ENCODE results near the gene SHROOM2.
"Not testable (repeated sequence)": the region's sequence is repeated elsewhere in the genome, so short reads cannot be mapped to it uniquely, and the experiment has no call there.

Gene SHROOM2

DNA sequence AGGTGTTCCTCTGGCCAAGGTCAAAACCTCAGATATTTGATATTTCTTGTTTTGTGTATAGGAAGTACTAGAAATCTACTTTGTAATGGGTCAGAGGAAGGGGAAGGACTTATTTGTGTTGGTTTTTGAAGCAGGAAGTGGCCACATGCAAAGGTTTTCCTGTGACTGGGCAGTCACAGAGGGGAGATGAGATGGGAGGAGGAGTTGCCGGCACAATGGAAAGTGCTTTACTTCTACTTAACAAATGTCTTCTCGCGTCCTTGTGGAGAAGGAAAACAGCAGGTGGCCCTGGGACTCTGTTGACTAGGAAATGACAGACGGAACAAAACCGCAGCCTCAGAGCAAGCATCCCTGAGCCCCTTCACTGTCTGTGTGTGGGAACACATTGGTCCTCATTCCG lies 46.6 kb downstream of the SHROOM2 start:
- DNase-seq, result no peak

DNA sequence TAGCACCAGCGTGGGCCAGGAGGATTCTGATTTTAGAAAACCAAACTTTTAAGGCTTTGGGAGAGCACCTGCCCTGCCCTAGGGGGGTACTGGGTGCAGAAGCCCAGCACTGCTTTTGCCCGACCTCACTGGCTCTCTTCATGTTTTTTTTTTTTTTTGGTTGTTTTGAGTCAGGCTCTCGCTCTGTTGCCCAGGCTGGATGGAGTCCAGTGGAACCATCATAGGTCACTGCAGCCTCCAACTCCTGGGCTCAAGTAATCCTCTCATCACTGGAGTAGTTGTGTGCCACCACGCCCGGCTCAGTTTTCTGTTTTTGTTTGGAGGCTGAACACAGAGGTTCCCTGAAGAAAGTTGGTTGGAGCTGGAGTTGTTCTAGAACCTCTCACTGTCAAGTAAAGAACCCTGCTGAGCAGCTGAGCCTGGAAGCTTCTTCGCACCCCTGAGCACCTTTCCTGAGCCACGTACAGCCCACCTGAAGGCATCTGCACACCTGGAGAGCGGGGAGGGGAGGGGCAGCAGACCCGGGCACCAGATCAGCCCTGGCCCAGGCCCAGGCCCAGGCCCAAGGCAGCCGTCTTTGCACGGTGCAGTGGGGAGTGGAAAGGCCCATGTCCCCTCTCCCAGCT lies 49.5 kb downstream of the SHROOM2 start:
- no peak for DNase-seq

DNA sequence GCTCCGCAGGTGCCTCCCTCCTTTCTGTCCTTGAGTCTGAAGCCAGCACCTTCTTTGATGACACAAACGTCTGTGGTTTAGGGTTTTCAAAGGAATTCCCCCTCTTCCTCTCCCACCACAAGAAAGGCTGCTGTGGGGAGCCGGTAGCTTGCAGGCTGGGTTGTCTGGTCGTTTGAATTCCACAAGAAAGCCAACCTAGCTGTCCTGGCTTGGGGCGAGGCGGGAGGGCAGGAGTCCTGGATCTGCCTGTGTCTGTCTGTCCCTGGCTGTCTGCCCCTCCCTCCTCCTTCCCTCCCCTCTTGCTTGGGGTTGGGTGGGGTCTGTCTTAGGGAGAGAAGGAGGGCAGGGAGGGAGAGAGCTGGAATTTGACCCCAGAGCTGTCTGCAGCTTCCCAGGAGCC lies 56.3 kb downstream of the SHROOM2 start:
- DNase-seq, result no peak

DNA sequence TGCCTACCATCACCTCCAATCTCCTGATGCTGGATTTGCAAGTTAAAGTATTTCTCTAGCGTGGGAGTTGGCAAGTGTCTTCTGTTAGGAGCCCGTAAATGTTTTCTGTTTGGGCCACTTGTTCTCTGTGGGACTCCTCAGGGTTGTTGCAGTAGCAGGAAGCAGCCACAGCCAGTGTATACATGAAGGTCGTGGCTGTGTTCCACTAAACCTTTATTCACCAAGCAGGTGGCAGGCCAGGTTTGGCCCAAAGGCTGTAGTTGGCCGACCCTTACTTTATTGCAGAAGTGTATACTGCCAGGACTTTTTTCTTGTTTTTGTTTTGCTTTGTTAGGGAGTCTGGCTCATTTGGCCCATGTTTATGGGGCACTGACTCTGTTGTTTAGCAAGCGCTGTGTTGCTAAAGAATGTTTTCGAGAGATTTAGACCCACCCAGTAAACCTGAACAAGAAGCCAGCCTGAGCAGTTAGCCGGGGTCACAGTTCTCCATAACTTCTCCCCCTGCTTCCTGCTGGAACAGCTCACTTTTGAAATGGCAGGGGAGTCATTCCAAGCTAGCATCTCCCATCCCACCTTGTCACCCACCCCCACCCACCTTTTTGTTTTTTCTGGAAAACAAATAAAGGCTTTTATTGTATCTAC lies 58.8 kb downstream of the SHROOM2 start:
- DNase-seq, result no peak

DNA sequence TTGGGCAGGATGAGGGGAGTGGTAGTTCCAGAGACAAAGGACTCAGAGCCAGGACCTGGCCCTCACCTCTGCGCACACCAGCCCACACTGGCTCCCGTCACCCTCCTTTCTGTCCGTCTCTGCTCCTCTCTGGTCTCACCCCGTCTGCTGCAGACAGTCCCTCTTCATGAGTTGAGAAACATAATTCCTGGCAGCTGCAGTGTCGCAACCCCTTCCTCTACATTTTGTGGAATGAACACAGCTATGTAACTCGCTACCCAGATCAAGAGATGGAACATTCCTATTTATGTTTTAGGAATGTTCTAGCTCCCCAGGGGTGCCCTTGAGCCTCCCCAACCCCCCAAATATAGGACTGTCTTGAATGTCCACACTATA lies 59.3 kb downstream of the SHROOM2 start:
- no peak for DNase-seq

DNA sequence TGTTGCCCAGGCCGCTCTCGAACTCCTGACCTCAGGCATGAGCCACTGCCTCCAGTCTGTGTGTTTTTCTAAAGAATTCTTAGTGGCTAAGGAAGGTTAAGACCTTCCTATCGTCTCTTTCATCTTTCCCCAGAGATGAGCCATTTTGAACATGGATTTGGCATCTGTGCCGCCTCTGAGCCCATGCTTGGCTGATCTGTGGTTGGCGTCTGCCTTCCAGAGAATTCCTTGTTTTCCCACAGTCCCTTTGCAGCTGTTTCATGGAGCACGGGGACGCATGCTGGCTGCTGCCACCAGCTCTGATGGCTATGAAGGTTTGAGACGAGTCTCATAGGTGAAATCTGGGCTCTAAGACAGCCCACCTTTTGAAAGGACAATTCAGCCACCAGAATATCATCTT lies 60.4 kb downstream of the SHROOM2 start:
- no peak for DNase-seq

DNA sequence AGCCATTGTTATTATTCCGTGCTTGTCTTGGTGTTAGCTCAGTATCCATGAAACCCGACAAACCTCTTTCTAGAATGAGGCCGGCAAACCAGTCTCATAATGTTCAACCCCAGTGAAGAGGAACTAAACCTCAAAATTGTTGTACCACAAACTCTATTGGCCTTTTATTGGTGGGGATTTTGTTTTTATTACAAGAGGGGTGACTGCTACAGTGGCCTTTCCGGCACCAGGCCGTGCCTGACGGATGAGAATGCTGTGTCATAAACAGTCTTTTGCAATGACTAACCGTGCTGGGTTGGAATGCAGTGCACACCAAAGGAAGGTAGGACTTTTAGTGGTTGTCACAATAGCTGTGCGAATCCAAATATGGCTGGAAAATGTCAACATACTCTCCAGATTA lies 60.8 kb downstream of the SHROOM2 start:
- DNase-seq, result no peak

DNA sequence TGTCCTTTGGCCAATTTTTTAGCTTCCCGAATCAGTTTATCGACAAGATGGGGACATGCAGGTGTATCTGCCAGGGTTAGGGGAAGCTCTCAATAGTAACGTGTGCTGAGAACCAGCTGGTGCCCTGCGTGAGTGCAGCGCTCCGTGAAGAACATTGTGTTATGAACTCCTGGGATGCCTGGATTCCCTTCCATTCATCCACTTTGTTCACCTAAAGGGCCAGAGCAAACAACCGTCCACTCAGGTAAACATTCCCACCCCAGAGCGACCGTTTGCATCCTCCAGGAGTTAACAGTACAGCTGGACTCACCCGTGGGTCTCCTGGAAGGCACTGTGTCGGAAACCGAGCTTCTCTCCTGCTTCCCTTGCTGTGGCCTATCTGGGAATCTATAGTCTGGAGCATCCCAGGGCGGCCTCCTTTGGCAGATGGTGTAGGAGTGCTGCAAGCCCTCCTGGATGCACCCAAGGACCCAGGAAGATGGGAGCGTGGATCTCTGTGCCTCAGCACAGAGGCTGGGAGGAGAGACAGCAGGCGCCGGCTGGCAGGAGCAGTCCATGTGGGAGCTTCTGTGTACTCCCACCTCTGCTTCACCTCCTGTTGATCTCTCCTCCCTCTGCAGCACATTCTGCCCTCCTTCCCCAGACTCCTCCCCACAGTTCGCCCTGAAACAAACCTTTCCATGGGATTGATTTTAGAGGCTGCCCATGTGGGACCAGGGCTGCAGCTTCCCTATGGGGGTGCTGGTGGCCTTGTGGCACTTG lies 62.7 kb downstream of the SHROOM2 start:
- DNase-seq, result no peak

DNA sequence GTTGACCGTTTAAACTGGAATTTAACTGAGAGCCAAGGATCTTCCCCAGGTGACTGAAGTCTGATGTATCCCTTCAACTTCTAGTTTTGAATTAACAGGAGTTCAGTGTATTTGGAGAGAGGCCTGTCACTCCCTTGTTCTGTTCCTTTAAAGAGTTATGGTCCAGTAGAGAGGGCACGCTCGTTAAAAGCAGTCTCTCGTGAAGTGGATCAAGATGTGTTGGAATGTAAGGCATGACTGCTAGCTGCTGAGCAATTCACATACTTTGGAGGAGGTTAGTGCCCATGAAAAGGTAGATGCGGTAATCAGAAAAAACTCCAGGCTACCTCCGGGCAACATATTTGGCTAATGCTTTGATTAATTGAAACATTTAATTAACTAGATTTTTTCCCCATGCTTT lies 65.7 kb downstream of the SHROOM2 start:
- no peak for DNase-seq

DNA sequence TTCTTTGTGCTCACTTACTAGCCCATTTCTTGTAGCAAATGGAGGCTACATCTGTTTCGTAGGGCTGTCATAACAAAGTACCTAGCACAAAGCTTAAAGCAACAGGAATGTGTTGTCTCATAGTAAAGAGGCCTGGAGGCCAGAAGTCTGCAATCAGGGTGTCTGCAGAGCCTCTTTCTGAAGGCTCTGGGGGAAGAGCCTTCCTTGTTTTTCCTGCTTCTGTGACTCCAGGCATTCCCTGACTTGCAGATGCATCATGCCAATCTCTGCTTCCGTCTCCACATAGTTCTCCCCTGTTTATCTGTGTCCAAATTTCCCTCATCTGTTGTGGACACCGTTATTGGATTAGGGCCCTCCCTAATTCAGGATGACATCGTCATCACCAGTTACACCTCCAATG lies 67.1 kb downstream of the SHROOM2 start:
- no peak for DNase-seq

DNA sequence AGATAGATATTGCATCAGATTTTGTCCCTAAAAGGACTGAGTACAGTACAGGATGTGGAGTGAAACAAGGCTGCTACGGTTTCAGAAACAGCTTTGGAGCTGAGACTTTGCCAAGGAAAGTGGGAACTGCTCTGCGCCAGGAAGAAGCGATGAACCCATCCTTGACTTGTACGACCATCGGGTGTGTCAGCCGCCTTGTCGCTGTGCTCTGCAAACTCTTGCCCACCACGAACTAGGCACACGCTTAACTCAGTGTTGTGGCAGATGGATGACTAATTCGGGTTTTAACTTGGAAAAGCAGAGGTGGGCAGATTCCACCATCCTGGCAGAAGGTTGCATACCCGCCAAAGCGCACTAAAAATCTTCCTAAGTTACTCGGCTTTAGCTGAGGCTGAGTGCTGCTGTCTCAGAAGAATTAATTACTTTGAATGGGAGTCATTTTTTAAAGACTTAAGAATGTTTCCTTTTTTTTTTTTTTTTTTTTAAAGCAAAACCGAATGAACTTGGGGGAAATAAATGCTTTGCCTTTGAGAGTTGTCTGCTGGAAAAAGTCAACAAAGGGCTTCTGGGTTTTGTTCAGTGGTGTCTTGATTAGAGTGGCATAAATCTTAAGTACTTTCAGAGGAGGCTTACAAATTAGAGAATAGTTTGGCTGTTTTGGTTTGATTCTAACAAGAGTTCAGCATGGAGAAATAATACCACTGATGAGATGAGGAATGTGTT lies 69.5 kb downstream of the SHROOM2 start:
- DNase-seq, result no peak

DNA sequence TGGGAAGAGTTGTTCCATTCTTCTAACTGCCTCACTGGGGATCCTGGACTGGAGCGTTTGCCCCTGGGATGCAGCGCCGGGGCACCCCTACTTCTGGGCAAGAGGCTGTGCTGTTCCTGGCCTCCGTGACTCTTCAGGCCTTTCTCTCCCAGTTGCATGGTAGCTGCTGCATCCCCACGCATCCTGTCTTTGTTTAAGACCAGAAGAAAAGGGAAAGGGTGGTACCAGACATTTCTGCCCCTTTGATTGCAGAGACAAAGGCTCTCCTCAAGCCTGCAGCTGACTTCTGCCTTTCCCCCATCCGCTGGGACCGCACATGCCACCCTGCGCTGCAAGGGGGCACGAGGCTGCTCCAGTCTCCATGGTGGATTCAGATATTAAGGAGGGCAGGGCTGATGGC lies 70.4 kb downstream of the SHROOM2 start:
- no peak for DNase-seq

DNA sequence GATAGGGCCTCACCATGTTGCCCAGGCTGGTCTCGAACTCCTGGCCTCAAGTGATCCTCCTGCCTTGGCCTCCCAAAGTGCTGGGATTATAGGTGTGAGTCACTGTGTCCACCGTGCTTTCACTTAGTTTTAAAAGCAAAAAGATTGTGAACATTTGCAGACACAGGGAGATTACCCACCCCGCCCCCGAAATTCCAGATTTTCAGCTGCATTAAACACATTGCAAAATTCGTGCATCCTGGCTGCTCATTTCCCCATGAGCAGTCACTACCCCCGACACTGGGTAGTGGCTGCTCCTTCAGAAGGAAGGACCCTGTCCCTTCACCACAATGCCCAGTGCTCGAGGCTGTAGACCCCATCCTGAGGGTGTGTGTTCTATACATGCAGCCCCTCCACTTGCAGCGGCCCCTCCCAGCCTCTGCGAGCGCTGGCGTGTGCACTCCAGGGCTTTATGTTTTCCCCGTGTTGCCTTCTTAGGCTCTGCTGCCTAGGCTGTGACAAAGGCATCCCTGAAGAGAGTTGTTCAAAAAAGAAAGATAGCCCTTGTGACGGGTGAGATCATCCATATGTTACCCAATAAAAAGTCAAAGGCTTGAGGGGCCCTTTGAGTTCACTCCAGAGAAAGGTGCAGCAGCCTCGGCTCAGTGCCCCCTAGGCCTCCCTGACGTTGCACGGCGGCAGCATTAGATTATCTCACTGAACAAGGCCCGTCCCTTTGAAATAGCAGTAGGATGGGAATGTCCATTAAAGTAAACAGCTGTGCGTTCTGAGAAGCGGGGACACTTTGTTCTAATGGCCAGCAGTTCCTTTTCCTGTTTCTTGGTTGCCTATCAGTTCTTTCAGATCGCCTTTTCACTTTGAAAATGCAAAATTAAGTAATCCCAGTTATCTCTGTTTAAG lies 71.6 kb downstream of the SHROOM2 start:
- no peak for DNase-seq

DNA sequence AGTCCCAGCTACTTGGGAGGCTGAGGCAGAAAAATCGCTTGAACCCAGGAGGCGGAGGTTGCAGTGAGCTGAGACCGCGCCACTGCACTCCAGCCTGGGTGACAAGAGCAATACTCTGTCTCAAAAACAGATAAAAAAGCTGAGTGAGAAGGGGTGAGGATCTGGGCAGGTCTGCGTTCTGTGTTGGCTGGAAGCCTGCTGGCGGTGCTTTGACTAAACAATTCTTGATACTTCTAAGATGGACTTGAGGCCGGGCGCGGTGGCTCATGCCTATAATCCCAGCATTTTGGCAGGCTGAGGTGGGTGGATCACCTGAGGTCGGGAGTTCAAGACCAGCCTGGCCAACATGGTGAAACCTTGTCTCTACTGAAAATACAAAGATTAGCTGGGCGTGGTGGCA lies 72.5 kb downstream of the SHROOM2 start:
- not testable (repeated sequence) for DNase-seq

DNA sequence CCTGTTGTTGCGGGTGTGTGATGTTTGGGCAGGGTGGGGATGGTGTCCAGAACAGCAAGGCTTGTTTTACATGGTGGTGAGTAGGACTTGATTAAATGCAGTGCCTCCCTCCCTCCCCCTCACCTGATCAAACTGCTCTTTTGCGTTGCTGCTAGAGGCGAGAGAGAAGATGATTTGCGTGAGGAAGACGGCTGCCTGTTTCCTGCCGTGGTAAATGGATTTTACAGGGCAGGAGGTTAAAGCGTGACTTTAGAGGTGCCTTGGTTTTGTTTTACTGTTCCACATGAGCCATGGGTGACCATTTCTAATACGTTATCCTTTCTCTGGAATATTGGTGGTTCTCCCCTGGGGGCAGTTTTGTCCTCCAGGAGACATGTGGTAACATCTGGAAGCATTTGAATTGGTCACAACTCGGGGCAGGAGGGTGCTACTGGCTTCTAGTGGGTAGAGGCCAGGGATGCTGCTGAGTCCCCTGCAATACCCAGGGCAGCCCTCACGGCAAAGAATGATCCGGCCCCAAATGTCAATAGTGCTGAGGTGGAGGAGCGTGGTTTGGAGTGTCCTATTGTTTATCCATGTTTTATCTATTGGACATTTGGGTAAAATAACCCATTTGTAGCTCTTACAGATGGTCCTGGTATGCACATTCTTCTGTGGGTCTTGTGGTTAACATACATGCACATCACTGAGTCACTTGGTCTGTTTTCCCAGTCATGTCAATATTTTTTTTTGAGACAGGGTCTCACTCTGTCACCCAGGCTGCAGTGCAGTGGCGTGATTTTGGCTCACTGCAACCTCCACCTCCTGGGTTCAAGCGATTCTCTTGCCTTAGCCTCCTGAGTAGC lies 73.7 kb downstream of the SHROOM2 start:
- DNase-seq, result no peak

DNA sequence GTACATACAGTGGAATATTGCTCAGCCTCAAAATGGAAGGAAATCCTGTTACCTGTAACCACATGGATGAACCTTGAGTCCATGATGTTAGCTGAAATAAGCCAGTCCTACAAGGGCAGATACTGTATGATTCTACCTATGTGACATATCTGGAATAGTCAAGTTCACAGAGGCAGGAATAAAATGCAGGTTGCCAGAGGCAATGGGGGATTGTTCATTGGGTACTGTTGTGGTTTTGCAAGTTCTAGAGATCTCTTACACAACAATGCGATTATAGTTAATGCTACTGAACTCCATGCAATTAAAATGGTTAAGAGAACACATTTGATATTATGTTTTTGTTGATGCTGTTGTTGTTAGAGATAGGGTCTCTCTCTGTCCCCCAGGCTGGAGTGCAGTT lies 74.6 kb downstream of the SHROOM2 start:
- DNase-seq, result no peak

DNA sequence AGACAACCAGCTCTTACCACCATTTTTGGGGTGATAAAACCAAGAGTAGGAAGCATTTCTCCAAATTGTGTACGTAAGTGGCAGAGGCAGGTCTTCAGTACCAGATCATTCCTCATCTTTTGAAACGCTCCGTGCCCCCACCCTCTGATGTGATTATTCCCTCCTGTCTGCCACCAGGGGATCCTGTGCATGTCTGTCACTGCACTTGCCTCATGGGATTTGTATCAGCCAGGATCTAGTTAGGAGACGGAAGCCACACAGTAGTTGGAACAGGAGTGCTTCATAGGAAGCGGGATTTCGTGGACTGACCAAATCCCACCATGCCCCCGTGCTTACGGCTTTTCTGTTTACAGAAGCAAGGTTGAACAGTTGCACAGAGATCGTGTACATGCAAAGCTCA lies 75.5 kb downstream of the SHROOM2 start:
- DNase-seq, result no peak

DNA sequence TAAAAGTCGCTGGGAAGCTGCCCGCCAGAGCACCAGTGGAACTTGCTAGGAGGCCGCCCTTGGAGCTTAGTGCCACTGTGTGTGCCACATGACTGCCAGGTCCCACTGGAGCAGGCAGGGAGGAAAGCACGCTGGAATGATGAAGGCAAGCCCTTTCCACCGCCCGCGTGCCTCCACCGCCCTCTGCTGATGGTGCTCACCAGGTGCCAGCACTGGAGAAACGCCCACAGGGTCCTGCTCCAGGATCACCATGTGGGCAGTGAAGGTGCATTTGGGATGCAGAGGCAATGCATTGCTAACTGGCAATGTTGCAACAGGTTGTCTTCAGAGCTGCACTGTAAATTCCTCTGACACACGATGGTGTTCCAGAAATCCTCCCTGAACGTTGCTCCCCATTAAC lies 76.3 kb downstream of the SHROOM2 start:
- no peak for DNase-seq

DNA sequence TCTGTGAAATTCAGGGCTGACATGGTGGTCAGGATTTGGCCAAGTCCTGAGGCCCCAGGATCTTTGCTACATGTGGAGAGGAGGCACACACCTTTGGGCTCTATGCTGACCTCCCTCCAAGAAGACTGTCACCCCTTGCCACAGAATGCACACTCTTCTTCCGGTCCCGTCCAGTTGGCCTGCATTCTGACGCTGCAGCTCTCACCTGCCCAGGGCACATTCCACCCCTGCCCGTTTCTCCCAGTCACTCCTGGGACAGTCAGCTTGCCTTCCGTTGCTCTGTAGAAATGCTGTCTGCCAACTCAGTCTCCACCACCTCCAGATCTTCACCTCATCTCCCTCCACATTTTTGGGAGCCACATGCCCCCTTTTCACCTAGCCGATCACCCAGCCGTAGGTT lies 76.7 kb downstream of the SHROOM2 start:
- no peak for DNase-seq

DNA sequence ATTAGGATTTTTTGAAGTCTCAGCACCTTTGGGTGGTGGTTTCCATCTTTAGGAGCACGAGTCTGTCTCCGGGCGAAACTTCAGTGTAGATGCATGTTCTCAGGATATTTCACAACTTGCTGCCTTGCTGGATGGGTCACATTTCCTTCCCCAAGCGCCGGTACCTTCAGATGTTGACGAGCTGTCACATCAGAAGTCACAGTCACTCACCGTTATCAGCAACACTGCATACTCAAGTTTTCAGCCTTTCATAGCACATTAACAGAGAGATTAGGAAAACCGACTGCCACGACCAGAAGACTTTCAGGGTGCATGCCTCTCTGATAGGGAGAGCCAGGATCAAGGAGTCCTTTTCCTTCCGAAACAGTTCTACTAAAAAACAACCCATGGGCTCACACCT lies 77.8 kb downstream of the SHROOM2 start:
- DNase-seq, result no peak

DNA sequence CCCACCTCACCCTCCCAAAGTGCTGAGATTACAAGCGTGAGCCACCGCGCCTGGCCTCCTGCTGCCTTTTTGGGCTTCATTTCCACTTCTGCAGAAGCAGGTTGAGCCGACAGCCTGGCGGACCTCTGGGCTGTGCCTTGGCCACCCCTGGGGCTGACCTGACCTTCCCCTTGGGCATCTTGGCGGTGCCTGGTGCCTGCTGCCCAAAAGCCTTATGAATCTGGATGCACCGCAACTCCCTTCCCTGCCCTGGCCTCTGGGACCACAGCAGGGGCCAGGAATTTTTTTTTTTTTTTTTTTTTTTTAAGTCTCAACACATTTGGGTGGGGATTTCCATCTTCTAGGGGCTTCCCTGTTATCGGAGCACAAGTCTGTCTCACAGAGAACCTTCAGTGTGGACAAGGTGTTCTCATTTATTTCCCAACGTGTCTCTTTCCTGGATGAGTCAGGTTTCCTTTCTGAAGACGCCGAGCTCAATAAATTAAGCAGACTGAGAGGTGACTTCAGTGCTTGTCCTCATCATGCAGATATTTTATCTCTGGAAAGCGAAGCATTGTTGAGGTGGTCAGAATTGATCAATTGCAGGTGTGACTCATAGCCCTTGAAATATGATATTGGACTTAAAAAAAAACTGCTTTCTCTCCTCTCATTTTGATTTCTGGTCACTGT lies 79.7 kb downstream of the SHROOM2 start:
- no peak for DNase-seq
